DMS114 treated with DMSO at 0.1 percent for 48 hours (cell line): Measurements from ENCODE around the gene CDX1.

ENCODE experiments used
- DNase-seq: peaks from one replicate; lab custom pipeline; 2025; ENCODE audit not compliant: unreplicated experiment; lab: John Stamatoyannopoulos, UW

Gene CDX1

GRCh38 chr5:150181027-150181426 lies 14.4 kb downstream of the CDX1 start:
- DNase-seq: no peak

GRCh38 chr5:150181766-150182545 lies 15.4 kb downstream of the CDX1 start:
- no peak for DNase-seq

DNA sequence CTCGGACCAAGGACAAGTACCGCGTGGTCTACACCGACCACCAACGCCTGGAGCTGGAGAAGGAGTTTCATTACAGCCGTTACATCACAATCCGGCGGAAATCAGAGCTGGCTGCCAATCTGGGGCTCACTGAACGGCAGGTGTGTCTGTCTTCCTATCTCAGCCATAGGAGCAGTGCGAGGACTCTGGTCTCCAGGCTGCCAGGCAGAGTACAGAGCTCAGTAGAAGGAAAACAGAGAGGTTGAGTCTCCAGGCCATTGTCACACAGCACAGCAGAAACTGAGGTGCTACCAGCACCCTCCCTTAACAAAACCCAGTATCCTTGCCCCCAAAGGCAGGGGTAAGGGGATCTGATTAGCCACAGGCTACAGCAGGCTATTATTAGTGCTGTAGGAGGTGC lies 16.2 kb downstream of the CDX1 start:
- no peak for DNase-seq

GRCh38 chr5:150183436-150183835 lies 16.9 kb downstream of the CDX1 start:
- DNase-seq: no peak

DNA sequence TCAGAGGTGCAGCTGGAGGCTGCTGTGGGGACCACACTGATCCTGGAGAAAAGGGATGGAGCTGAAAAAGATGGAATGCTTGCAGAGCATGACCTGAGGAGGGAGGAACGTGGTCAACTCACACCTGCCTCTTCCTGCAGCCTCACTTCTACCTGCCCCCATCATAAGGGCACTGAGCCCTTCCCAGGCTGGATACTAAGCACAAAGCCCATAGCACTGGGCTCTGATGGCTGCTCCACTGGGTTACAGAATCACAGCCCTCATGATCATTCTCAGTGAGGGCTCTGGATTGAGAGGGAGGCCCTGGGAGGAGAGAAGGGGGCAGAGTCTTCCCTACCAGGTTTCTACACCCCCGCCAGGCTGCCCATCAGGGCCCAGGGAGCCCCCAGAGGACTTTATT lies 17.4 kb downstream of the CDX1 start:
- DNase-seq: no peak

- DNase-seq: no peak
Measured at GRCh38 chr5:150184990-150185912, 18.7 kb downstream of the CDX1 start.

GRCh38 chr5:150186137-150186536 lies 19.6 kb downstream of the CDX1 start:
- no peak for DNase-seq

DNA sequence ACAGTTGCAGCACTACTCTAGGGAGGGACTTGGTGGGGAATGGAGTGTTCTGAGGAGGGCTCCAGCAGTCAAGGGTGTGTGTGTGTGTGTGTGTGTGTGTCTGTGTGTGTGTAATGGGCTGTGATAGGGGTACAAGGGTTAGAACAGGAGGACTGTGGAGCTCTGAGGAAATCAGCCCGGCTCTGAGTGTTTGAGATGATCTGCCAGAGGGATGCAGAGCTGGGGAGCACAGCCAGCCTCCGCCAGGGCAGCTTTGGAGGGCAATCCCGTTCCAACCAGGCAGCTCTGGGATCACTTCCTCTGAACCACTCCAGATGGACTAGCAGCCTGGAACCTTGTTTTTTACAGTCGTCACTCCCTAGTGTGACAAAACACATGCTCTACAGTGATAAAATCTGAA lies 20.3 kb downstream of the CDX1 start:
- DNase-seq: no peak

- no peak for DNase-seq
Measured at GRCh38 chr5:150188146-150188842, 21.7 kb downstream of the CDX1 start.

- DNase-seq: no peak
Measured at GRCh38 chr5:150189326-150189725, 22.7 kb downstream of the CDX1 start.

- no peak for DNase-seq
Measured at GRCh38 chr5:150189728-150190502, 23.3 kb downstream of the CDX1 start, which contains the start of gene SLC6A7. Gene SLC6A7 (plus strand): TSS chr5:150190062. CDS start chr5:150190328, 266 bp downstream.

DNA sequence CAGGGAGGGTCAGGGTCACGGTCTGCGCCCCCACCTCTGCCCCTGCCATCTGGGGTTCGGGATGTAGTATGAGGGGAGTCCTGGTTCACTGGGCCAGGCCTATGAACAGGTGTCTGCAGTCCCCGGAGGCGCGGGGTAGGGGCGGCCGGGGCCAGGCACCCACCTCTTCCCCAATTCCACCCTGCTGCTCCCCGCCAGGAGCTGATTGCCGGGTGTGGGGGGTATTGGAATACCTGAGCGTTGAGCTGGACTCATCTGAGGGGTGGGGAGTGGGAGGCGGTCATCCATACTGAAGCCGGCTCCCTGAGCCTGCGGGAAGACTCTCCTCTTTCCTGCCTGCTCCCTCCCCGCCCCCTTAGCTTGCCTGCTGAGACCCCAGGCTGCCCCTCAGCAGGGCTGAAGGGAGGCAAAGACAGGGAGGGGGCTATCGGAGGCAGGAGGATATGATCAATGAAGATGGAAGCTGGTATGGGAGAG lies 24.0 kb downstream of the CDX1 start:
- no peak for DNase-seq

GRCh38 chr5:150190987-150191386 lies 24.4 kb downstream of the CDX1 start:
- DNase-seq: no peak

DNA sequence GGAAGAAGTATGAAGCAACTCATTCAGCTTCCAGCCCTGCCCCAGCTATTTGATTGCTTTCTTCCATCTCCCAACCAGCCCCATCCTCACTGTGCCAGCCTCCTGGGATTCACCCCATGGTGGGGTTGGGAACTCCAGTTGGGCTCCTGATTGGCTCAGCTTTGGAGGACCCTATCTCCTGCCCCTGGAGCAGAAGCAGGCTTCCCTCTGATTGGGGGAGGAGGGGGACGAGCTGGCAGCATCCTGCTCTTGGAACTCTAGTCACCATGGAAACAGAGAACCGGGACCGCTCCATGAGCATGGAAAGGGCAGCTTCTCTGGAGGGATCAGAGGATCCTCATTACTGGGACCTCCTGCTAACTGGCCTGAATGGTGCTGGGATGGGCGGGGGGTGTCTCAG lies 25.9 kb downstream of the CDX1 start:
- DNase-seq: no peak

DNA sequence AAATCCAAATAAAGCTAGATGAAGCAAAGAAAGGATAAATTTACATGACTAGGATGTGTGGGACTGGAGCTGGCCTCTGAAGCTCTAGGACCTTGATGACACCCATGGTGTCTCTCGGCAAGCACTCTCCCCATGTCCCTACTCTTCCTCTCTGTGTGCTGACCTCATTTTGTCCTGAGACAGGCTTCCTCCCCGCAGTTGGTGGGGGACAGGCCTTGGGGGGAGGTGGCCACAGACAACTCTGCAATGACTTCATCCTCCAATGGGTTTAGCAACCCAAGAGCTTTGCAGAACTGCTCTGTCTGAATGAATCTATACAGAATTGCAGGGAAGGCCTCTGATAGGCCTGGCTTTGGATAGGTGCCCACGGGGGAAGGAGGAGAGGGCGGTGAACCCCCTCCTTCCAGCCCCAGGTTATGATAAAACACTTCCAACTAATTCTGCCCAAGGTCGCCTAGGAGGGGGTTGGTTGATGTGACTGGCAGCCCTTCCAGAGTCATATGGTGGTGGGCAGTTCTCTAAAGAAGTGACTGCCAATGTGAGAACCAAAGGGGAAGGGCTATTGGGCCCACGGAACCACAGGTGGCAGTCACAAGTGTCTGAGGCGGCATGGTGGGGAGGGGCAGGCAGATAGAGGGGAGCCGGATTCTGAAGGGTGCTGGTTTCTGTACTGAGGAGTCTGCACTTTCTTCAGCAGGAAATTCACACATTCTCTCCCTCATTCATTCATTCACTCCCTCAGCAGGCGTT lies 29.3 kb downstream of the CDX1 start:
- DNase-seq: no peak

DNA sequence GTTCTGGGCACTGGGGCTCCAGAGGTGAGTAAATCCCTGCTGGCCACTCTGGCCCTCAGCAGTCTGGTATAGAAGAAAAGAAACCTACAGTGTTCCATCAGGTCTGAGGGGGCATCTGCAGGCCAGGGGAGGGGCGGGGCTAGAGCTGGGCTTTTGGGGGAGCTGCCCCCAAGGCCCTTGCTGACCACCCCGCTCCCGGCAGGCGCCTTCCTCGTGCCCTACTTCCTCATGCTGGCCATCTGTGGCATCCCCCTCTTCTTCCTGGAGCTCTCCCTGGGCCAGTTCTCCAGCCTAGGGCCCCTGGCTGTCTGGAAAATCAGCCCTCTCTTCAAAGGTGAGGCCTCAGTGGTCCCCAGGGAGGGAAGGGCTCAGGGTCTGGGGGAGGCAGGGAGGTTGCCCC lies 29.9 kb downstream of the CDX1 start:
- DNase-seq: no peak

- no peak for DNase-seq
Measured at GRCh38 chr5:150196986-150197385, 30.4 kb downstream of the CDX1 start.

- no peak for DNase-seq
Measured at GRCh38 chr5:150197476-150197875, 30.9 kb downstream of the CDX1 start.

DNA sequence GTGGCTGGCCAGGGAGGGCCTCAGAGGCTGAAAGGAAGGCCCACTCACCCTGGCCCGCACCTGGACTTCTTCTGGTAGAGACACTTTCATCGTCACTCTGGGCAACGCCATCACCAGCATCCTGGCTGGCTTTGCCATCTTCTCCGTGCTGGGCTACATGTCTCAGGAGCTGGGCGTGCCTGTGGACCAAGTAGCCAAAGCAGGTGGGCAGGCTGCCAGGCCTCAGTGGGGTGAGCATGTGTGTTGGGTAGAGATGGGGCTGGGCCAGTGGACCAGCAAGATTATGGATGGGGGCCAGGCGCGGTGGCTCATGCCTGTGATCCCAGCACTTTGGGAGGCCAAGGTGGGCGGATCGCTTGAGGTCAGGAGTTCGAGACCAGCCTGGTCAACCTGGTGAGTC lies 35.9 kb downstream of the CDX1 start:
- DNase-seq: no peak
